Epithelial cell of proximal tubule (primary cell): Measurements from ENCODE around the gene PLEKHG3. TPM values are rescaled to one million over a fixed set of nuclear protein-coding genes. Genes with fewer than 3 reads are reported as not detected.

Experiments used
- DNase-seq: peaks from one replicate; pipeline ENCODE4 v3.0.0-alpha.2; 2011; ENCODE audit warnings: low read depth
- H3K4me3 ChIP-seq: 2 replicates; pipeline ENCODE4 v1.5.1; 2011; ENCODE audit warnings: low read depth, mild to moderate bottlenecking, low read length
- CTCF ChIP-seq: conservative IDR thresholded peaks from 2 replicates; pipeline ENCODE4 v1.5.1; 2012; ENCODE audit warnings: low read depth, mild to moderate bottlenecking, low read length
- total RNA-seq: library from RNA; depleted of rRNA; stranded (reverse); fragments of >200 nt; gene quantifications from 2 replicates; pipeline ENCODE4 v1.2.3, GENCODE V29; 2015

The PLEKHG3 gene
- total RNA-seq, 1 donor from 2014 or later = 48.1 TPM

- no peak overlapping the region for H3K4me3 ChIP-seq
- TF ChIP-seq CTCF = no peak
- DNase-seq = no peak
These were observed 10.3 kb downstream of the PLEKHG3 start for GRCh38 chr14:64714432-64715025.

GRCh38 chr14:64715146-64715627 is 11.0 kb downstream of the PLEKHG3 start:
- TF ChIP-seq CTCF = no peak
- no peak for DNase-seq
- H3K4me3 ChIP-seq = peak overlapping the region; percentile 40

- DNase-seq = no peak
- peak overlapping the region; percentile 40 for H3K4me3 ChIP-seq
- no peak for TF ChIP-seq CTCF
These were observed 11.6 kb downstream of the PLEKHG3 start for GRCh38 chr14:64715628-64716412.

- TF ChIP-seq CTCF = no peak
- DNase-seq = no peak
These were observed 13.6 kb downstream of the PLEKHG3 start for GRCh38 chr14:64717870-64718269.

GRCh38 chr14:64718762-64719161 is 14.5 kb downstream of the PLEKHG3 start:
- no peak for TF ChIP-seq CTCF
- no peak overlapping the region for H3K4me3 ChIP-seq
- DNase-seq = no peak

More at GRCh38 chr14:64717870-64718269, 13.6 kb downstream of the PLEKHG3 start:
- no peak overlapping the region for H3K4me3 ChIP-seq

GRCh38 chr14:64719601-64720000 is 15.4 kb downstream of the PLEKHG3 start:
- no peak overlapping the region for H3K4me3 ChIP-seq
- DNase-seq = no peak
- no peak for TF ChIP-seq CTCF
